SK-N-DZ (cell line): Measurements from ENCODE around the gene SCNN1A.
A peak's percentile ranks its signal among the peaks of the same experiment; 100 is the strongest.

Source experiments
- DNase-seq: peaks from one replicate; pipeline ENCODE4 v3.0.0-alpha.2; 2015; ENCODE audit warnings: low spot score

SCNN1A gene

DNA sequence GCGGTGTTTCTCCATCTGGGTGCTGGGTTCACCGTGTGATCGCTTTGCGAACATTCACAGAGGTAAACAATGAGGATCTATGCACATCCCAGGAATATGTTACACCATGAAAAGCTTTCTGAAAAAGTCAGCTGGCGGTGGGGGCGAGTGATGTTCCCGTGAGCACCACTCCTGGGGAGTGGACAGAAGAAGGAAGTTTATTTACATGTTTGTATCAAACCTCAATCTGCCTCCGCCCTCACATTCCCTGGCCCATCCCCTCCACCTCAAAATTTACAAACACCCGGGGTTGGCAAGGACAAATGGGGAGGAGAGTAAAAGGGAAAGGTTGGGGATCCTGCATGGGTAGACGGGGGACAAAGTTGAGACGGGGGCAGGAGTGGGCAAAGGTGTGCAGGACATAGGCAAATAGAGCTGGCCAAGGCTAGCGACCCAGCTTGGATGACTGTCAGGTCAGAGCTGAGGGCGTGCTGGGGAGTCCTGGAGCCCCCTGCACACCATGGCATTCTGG is 40.4 kb downstream of the SCNN1A start:
- DNase-seq, result no peak

DNA sequence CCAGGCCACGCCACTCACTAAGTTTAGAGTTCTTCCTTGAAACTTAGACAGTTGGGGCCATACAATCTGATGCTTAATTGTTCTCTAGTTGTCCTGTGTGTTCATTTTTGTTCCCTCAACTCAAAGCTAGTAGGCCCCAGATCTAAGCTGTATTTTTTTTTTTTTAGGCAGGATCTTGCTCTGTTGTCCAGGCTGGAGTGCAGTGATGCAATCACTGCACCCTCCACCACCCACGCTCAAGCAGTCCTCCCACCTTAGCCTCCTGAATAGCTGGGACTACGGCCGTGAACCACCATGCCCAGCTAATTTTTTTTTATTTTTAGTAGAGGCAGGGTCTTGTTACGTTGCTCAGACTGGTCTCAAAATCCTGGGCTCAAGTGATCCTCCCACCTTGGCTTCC is 41.0 kb downstream of the SCNN1A start:
- DNase-seq, result no peak

DNA sequence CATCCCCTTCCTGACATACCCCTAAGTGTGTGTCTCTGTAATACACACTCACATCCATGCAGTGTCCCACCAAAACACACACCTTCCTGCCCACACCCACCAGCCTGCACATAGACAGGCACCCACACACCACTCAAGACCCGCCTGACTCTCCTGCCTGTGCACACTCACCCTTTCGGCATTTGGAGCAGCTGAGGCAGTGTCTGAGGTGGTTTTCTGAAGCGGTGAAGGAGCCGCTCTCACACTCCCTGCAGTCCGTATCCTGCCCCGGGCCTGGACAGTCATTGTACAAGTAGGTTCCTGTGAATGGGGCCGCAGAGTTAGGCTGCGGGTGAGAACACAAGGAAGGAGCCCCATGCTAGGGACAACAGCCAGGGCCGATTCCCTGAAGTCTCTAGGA is 41.8 kb downstream of the SCNN1A start:
- DNase-seq, result no peak

DNA sequence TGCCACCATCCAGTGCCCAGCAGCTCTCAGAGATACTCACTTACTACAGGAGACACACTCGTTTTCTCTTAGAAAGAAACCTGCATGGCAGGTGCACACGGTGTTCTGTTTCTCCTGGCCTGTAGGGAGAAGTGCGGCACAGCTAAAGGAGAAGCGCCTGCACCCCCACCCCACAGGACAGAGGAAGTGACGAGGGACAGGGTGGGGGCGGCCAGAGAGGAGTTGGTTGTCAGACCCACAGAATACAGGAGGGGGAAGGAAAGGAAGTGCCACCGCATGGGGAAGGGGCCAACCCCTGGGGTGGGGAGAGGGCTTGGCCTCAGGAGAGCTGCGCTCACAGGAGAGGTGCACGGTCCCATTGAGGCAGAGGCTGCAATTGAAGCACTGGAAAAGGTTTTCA is 42.3 kb downstream of the SCNN1A start:
- no peak for DNase-seq

DNA sequence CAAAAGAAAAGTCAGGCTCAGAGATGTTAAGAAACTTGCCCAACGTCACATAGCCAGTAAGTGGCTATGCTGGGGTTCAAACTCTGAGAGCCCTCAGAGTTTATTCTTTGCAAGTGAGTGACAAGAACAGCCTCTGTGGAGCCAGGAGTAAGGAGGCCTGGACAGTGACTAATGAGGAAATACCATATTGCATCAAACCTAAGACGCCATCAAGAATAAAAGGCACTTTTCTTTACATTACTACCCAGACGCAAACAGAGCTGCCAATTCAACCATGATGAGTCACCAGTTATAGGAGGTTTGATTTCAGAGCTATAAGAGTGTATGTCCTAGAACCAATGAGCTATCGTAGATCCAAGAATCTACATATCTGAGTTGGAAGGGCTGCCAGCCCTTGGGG is 42.9 kb downstream of the SCNN1A start:
- no peak for DNase-seq

DNA sequence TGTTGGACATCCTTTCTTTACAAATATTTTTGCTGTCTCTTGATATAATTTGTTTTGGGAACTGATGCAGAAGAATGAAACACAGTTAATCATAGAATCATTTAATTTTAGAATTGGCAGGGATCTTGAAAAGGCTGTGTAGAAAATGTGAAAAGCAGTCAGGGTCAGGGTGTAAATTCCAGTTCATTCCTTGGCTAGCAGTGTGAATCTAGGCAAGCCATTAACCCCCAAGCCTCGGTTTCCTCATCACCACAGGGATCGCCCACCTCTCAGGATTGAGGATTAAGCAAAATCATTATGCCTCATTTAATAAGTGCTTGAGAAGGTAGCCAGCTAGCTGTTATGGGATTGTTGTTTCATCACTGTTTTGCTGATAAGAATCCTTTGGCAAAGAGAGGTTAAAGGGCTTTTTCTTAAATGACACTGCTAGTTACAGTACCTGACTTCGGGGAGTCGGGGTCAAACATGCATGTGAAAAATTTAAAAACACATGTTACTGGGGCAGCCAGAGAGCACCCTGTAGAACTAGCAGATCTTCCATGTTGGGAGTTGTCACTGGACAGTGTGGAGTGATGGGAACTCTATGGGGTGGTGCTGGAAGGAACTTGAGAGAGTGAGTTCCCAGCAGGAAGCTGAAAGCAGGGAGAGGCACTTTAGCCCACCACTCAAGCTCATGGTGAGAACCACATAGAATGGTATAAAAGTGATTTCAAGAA is 44.2 kb downstream of the SCNN1A start:
- no peak for DNase-seq

DNA sequence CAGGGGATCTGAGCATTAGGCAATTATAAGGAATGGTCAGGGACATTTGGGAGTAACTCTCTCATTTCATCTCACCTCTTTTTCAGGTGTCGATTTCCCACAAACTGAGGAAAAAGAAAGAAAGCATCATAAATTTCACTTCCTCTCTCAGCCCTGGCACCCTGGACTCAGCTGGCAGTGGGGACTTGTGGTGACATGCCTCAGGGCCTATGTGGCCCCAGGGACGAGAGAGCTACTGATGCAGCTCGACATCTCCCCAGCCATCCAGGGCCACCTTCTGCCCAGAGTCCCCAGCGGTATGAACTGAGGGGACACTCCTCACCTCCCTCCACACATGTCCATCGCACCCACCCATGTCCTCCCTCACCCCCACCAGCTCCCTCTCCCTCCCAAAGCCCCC is 45.2 kb downstream of the SCNN1A start:
- no peak for DNase-seq

DNA sequence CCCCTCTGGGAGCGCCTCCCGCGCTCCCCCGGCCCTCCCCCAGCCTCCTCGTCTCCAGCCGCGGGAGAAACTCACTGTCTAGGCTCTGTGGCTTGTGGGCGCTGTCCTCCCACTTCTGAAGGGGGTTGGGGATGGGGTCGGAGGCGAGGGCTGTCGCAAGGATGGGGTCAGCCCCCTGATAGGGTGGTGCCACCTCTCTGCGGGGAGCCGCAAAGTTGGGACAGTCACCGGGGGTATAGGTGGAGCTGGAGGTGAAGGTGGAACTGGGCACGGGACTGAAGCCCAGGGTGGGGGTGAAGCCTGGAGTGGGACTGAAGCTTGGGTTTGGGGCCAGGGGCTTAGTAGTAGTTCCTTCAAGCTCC is 45.7 kb downstream of the SCNN1A start:
- DNase-seq, result no peak

DNA sequence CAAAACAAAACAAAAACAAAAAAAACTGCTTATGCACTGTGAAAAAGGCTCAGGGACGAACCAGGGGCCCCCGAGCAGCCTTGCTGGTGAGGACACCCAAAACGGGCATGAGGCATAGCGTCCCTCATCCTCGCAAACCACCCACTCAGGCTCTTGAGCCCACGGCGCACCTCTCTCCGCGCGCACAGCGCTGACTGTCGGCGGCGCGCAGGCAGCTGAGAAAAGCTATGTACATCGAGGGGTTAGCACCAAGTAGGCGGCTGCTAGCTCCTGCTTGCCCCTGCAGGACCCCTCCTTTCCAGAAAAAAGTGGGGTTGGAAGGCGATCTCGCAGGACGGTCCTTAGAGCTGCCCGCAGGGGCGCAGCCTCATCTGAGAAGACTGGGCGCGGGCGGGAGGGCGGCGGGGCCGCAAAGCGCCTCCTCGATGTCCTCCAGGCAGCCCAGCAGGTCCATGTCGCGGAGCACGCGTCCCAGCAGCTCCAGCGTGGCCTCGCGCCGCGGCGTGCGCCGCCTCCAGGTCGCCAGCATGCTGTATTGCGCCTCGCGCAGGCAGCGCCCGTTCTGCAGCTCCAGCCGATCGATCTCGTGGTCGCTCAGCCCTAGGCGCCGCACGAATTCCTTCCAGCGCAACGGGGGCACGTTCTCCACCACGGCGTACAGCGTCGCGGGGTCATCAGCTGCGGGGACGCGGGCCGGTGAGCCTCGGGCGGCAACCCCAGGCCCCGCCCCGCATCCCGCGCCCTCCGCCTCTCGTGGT is 46.2 kb downstream of the SCNN1A start:
- no peak for DNase-seq

DNA sequence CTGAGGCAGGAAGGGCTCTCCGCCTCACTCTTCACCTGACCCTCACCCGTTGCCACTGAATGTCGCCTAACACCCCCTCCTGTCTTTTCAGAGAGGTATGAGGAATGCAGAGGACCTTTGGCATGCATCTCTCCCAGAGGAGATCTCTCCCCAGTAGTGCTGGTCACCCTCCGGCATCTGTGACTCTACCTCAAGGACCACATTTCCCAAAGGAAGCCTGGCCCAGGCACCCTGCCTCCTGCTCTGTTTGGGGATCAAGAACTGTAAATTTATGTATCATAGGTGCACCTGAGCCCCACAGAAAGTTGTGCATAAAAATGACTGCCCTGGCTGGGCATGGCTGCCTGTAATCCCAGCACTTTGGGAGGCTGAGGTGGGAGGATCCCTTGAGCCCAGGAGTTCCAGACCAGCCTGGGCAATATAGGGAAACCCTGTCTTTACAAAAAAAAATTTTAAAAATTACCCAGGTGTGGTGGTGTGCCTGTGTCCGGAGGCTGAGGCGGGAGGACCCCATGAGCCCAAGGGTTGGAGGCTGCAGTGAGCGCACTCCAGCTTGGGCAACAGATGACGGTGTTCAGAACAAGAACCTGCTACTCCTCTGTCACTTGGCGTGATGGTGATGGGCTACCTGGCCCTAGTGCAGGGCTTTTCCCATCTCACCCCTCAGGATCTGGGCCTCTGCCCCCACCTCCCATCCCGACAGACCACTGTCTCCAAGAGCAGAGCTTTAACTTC is 47.2 kb downstream of the SCNN1A start:
- DNase-seq, result no peak

DNA sequence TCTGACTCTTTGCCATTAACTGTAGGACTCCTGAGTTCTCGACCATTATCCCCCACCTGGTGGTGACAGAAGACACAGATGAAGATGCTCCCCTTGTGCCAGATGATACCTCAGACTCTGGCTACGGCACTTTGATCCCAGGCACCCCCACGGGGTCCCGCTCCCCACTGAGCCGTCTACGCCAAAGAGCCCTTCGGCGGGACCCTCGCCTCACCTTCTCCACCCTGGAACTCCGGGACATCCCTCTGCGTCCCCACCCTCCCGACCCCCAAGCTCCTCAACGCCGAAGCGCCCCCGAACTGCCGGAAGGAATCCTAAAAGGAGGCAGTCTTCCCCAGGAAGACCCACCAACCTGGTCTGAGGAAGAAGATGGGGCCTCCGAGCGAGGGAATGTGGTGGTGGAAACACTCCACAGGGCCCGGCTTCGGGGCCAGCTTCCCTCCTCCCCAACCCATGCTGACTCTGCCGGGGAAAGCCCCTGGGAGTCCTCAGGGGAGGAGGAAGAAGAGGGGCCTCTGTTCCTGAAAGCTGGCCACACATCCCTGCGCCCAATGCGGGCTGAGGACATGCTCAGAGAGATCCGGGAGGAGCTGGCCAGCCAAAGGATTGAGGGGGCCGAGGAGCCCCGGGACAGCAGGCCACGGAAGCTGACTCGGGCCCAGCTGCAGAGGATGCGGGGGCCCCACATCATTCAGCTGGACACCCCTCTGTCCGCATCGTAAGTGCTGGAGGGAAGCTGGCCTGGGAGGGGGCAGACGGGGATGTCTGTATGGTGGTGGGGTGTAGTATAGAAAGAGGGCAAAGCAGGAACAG is 47.9 kb downstream of the SCNN1A start:
- DNase-seq, result no peak

DNA sequence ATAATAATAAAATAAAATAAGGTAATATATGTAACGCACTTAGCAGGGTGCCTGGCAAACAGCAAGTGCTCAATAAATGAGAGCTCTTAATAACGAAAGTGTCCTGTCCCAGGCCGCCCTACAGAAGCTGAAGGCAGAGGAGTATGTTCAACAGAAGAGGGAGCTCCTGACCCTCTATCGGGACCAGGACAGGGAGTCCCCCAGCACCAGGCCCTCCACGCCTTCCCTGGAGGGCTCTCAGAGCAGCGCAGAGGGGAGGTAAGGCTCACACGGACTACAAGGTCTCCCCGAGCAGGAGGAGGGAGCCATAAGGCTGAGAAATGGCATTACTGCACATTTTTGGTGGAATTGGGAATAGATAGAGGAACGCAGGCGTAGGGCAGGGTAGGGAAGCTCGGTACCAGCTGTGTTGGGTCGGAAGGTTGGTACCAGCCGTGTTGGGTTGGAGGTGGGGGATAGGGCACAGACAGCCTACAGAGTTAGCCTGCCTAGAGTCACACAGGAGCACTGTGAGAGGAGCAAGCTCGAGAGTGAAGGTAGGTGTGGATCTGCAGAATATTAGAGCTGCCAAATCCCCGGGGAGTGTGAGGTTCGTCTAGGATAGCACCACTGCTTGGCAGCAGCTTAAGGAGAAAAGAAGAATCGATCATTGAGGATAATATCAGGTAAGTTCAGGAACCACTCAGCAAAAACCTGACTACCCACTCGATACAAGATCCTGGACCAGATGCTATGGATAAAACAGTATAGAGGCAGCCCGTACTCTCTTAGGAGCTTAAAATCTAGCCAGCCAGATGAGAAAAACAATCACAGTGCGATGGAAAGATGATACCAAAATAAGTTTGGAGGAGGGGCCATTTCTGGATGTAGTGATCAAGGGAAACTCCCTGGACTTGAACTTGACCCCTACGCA is 48.8 kb downstream of the SCNN1A start:
- DNase-seq, result peak; percentile 81

DNA sequence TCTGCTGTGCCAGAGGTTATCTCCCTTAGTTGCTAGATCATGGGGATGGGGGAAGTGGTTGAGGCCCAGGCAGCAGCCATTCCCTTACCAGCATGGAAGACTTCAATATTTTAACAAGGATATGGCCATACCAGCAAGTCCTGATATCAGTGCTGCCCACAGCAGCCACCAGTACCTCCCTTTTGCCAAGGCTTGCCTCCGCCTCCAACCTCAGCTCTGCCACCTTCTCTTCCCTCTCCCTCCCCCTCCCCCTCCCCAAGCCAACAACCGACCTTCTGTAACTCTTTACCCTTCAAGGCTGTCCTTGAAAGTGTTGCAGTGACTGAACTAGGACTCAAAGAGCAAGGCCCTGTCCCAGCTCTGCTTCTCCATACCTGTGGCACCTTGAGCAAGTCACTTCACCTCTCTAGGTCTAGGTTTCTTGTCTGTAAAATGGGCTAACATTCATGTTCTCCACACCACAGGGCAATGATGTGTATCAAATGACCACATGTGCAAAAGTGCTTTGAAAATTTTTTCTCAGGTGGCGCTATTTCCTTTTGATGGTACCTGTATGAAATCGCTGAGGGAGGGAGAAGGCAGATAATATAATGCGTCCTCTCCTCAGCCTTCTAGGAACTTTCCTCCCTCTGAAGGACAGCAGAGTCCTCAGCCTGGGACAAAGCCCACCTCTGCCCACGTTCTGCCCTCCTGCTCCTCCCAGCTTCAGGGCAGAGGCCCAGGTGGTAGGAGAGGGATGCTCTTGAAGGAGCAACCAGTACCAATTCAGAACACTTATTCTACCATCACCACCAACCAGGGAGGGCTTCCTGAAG is 50.2 kb downstream of the SCNN1A start:
- no peak for DNase-seq

DNA sequence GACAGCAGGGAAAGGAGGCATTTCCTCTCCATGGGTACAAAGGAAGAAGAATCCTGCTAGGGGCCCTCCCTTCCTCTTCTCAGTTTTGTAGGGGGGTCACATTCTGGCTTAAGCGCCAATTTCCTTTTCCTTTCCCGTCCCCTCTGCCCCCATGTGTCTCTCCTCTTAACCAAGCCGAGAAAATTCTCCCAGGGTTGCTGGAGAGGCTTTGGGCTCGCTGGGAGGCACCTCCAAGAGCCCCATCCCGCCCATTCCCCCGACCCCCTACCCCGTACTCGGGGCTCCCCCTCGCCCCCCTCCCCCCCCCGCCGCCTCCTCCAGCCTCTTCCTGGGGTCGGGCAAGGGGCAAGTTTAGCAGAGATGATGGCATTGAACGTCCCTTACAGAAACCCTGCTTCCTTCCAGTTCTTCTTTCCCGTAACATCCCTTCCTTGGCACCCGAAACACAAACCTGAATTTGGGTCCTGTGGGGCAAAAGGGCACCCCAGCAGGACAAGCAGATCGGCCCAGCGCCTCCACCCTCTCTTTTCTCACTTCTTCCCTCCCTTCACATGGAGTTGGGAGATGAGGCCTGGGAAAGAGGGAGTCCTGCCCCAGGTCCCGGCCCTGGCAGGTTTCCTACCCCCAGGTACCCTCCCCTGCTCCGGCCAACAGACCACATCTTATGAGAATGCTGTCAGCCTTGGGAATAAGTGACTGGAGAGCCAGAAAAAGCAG is 51.2 kb downstream of the SCNN1A start:
- no peak for DNase-seq

DNA sequence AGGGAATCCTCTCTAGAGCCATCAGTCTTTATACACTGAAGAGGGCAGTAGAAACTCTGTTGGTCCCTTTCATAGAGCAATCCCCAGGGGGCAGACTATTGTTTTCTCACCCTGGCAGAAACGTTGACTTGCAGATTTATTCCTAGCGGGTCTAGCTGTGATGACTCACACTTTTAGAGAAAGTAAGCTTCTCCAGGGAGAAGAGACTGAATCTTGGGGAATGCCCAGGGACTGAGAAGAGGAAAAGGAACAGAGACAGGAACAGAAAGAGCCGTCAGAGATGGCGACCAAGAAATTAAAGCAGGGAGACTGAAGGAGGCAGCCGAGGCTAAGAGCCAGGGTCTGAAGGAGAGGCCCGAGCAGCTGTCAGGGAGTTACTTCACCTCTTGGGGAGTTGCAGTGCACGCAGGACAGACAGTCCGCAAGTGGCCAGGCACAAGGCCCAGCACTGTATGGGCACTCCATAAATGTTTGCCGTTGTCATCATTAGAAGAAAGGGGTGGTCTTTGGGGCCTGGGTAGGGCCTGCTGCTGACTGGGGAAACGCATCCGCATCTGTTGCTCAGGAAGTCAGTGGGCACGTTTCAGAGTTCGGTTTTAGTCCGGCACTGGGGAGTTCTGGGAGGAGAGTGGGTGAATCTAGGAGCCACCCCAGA is 51.9 kb downstream of the SCNN1A start:
- DNase-seq, result peak; percentile 71

DNA sequence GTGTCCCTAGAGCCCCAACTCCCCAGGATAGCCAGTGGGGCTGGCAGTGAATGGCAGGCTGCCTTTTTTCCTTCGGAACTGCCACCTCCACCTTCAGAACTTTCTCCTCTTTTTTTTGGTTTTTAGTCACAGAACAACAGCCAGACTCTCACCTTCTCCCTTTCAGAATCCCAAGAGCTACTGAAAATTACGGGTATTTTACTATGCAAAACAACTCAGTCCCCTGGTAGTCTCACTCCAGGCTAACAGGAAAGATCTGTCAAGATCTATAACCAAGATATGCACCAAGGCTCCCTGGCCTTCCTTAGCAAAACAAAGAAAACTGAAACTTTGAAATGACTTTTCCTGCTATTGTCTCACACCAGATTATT is 52.4 kb downstream of the SCNN1A start:
- no peak for DNase-seq

DNA sequence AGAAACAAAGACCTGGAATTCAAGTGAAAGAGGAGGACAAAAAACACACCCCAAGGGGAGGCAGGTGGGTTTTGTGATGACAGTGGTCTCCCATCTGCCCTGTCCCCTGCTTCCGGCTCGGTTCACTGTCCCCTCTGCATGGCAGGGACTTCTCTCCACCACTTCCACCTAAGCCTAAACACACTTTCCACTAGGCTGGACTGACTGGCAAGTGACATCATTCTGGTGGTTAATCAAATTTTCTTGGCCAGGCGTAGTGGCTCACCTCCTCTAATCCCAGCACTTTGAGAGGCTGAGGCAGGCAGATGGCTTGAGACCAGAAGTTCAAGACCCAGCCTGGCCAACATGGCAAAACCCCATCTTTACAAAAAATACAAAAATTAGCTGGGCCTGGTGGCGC is 53.0 kb downstream of the SCNN1A start:
- no peak for DNase-seq

DNA sequence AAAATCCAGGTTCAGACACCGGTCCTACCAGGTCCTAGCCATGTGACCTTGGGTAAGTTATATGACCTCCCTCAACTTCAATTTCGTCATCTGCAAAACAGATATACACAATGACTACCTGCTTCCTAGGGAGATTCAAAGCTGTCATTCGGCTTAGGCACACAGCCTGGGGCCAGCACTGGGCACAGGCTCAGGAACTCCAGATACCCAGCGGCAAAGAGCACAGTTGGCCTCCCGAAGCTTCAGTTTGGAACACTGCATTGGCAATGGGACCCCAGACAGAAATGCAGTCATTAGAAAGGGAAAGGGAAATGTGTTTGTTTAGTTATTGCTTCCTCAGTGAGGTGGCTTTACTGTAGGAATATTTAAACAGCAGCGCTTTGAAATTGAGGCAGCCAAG is 53.5 kb downstream of the SCNN1A start:
- DNase-seq, result no peak

DNA sequence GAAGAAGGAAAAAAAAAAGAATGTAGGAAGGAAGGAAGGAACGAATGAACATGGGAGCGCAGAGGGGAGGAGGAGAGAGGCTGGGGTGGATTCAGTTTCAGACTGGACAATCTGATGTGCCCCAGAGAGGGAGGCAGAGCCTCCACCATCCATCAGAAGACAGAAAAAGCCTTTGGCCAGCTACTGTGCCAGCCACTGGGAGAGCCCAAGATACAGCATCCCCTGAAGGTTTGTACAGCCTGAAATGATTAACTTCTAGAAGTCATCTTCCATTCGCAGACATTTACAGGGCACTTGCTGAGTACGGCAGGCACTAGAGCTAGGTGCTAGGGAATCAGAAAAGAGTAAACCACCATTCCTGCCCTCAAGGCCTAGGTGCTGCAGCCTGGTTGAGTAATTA is 55.9 kb downstream of the SCNN1A start:
- no peak for DNase-seq
